Measurements from ENCODE around the gene ATP8B4. TPM values are rescaled to one million over a fixed set of nuclear protein-coding genes. Genes with fewer than 3 reads are reported as not detected.

The ATP8B4 gene
- total and polyA plus RNA-seq, 2 donors (not counting 3 experiments of a cell fraction or from before 2014, with no cell fraction given) = not detected

DNA sequence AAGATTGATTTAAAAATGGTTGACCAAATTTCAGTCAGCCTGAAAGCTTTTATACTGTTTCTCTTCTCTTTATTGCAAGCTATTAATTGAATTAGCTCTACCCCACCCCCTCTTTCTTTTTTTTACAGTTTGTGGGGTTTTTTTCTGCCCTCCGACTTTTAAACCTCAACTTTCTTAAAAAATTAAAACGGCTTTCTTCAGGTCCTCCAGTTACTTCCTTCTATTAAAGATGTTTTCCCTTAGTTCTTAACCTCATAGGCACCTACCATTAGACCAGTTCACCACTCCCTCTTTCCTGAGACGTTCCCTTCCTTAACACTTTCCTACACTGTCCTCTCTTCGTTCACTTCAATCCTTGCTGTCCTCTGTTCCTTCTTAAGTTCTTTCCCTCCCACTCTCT lies 52.4 kb downstream of the ATP8B4 start:
- Histone ChIP-seq H3K27ac (ENCODE audit: insufficient read depth, low read depth, low read length) (no peak overlapping the region), H3K4me2 (ENCODE audit: insufficient read depth, low read length) (no peak overlapping the region), H2AFZ (ENCODE audit: low read depth, low read length) (no peak overlapping the region), H3K27me3 (ENCODE audit: control insufficient read depth in 2 of 2, insufficient read depth in 2 of 2, low read length in 2 of 2) (peaks cover 5 to 8% of the 10 kb centered on the region in 2 experiments), H3K9ac (replicated peaks; ENCODE audit: extremely low read depth, insufficient read depth, low read length) (no peak overlapping the region), H3K4me1 (ENCODE audit: control insufficient read depth, extremely low read depth, insufficient read depth, low read length) (no peaks in the 10 kb centered on the region), H3K36me3 (ENCODE audit: control insufficient read depth in 2 of 2, extremely low read depth in 1 of 2, insufficient read depth in 2 of 2, low read length in 2 of 2) (no peaks in the 10 kb centered on the region), H3K9me1 (replicated peaks; ENCODE audit: control insufficient read depth, extremely low read depth, insufficient read depth, low read length) (no peaks in the 10 kb centered on the region), H3K9me3 (replicated peaks; ENCODE audit: control insufficient read depth, insufficient read depth, low read length) (no peaks in the 10 kb centered on the region), H3K79me2 (ENCODE audit: control insufficient read depth, insufficient read depth, low read length) (no peaks in the 10 kb centered on the region), H4K20me1 (replicated peaks; ENCODE audit: control insufficient read depth, extremely low read depth, insufficient read depth, low read length) (no peaks in the 10 kb centered on the region), H3K4me3 (replicated peaks in 1 of 3; ENCODE audit: insufficient read depth in 1 of 3, low read depth in 1 of 3, low read length in 3 of 3) (no peak overlapping the region)
- DNase-seq (ENCODE audit: low read depth, low spot score) (no peak), FAIRE-seq (no peak)
- TF ChIP-seq EZH2 (IDR thresholded peaks at IDR 0.05; ENCODE audit: borderline replicate concordance, low read depth, low read length, severe bottlenecking) = no peak
- no peak for TF ChIP-seq FOS (IDR thresholded peaks at IDR 0.05; ENCODE audit: borderline replicate concordance, insufficient read depth, low read length)
- TF ChIP-seq MYC (IDR thresholded peaks at IDR 0.05; ENCODE audit: low read depth, low read length) = no peak
- TF ChIP-seq CTCF (IDR thresholded peaks at IDR 0.05; ENCODE audit: extremely low read depth in 1 of 2, insufficient read depth in 1 of 2, low read depth in 1 of 2, low read length in 2 of 2) = no peak
- no peak for TF ChIP-seq JUN (IDR thresholded peaks at IDR 0.05; ENCODE audit: borderline replicate concordance, insufficient read depth, insufficient read length, low read depth)
- no peak for TF ChIP-seq GATA2 (IDR thresholded peaks at IDR 0.05; ENCODE audit: insufficient read depth, insufficient read length, low read depth, low read length)
- TF ChIP-seq MAX (IDR thresholded peaks at IDR 0.05; ENCODE audit: insufficient read depth, insufficient read length) = no peak
- TF ChIP-seq POLR2AphosphoS5 (IDR thresholded peaks at IDR 0.05; ENCODE audit: insufficient read depth, low read depth, low read length) = no peak
- no peak for TF ChIP-seq POLR2A (IDR thresholded peaks at IDR 0.05; ENCODE audit: low read depth, low read length)
- dilution Hi-C loops (cut with MboI; ENCODE audit: extremely low pct_ligation_motif_present, low sequenced_read_pairs) = no loop called here
- intact Hi-C loops (cut with micrococcal nuclease) = no loop called here
- CTCF ChIA-PET = no interaction called here
- no TSS peak for BruUV-seq (replicated peaks)
- POLR2A ChIA-PET = no interaction called here

Measured in endothelial cell of umbilical vein (primary cell).